Liver (tissue), 3 donors: ENCODE results near the gene SOX6.

Experiments
- CTCF ChIP-seq: fragments of 150-350 bp; IDR thresholded peaks from 2 replicates; pipeline ENCODE4 v1.5.1; 2017; ENCODE audit warnings: improper control_type of control experiment, low read depth, low read length; ENCODE audit not compliant: missing input control
- EGR1 ChIP-seq, 2 donors: IDR thresholded peaks; 2 replicates each; pipeline ENCODE4 v1.6.1; 2016 to 2018; ENCODE audit warnings: antibody characterized with exemption in 2 of 2, low read depth in 2 of 2
- GABPA ChIP-seq, 2 donors: IDR thresholded peaks in 1 of 2; conservative IDR thresholded peaks in 1 of 2; 2 replicates each; pipeline ENCODE4 v1.6.1; 2016; ENCODE audit warnings: antibody characterized with exemption in 2 of 2, mild to moderate bottlenecking in 1 of 2, moderate library complexity in 1 of 2
- JUND ChIP-seq, 2 donors: IDR thresholded peaks; 2 replicates each; pipeline ENCODE4 v1.6.1; 2016; ENCODE audit warnings: antibody characterized with exemption in 2 of 2
- NR2F2 ChIP-seq: IDR thresholded peaks from 2 replicates; pipeline ENCODE4 v1.6.1; 2016; ENCODE audit warnings: antibody characterized with exemption
- RXRA ChIP-seq, 2 donors: IDR thresholded peaks; 2 replicates each; pipeline ENCODE4 v1.6.1; 2017 to 2018; ENCODE audit warnings: antibody characterized with exemption in 2 of 2, mild to moderate bottlenecking in 1 of 2
- SP1 ChIP-seq: IDR thresholded peaks from 2 replicates; pipeline ENCODE4 v1.6.1; 2018; ENCODE audit warnings: antibody characterized with exemption, mild to moderate bottlenecking
- TAF1 ChIP-seq: conservative IDR thresholded peaks from 2 replicates; pipeline ENCODE4 v1.6.1; 2016; ENCODE audit warnings: antibody characterized with exemption, mild to moderate bottlenecking
- YY1 ChIP-seq: IDR thresholded peaks from 2 replicates; pipeline ENCODE4 v1.6.1; 2016; ENCODE audit warnings: antibody characterized with exemption, mild to moderate bottlenecking
- ZBTB33 ChIP-seq: IDR thresholded peaks from 2 replicates; pipeline ENCODE4 v1.6.1; 2016; ENCODE audit warnings: antibody characterized with exemption
- TF ChIP-seq, protein P1 (sequence below): IDR thresholded peaks from 2 replicates; pipeline ENCODE4 v1.6.1; 2016; ENCODE audit warnings: antibody characterized with exemption, mild to moderate bottlenecking
- TF ChIP-seq, protein P2 (sequence below): IDR thresholded peaks from 2 replicates; pipeline ENCODE4 v1.6.1; 2016; ENCODE audit warnings: antibody characterized with exemption
- TF ChIP-seq, protein P3 (sequence below): IDR thresholded peaks from 2 replicates; pipeline ENCODE4 v1.6.1; 2016; ENCODE audit warnings: antibody characterized with exemption
- donor health status: healthy.
- donor health status: healthy.

- TF ChIP-seq CTCF (no peak), JUND (IDR thresholded peaks at IDR 0.05) (no peak), NR2F2 (no peak), ZBTB33 (no peak), TAF1 (no peak), SP1 (no peak), EGR1 (IDR thresholded peaks at IDR 0.05; ENCODE audit: low read depth in 2 of 2) (no peak), GABPA (IDR thresholded peaks at IDR 0.05 in 1 of 2, conservative IDR thresholded peaks at IDR 0.05 in 1 of 2) (no peak), RXRA (IDR thresholded peaks at IDR 0.05) (no peak), YY1 (no peak)
- TF ChIP-seq, protein P1, sequence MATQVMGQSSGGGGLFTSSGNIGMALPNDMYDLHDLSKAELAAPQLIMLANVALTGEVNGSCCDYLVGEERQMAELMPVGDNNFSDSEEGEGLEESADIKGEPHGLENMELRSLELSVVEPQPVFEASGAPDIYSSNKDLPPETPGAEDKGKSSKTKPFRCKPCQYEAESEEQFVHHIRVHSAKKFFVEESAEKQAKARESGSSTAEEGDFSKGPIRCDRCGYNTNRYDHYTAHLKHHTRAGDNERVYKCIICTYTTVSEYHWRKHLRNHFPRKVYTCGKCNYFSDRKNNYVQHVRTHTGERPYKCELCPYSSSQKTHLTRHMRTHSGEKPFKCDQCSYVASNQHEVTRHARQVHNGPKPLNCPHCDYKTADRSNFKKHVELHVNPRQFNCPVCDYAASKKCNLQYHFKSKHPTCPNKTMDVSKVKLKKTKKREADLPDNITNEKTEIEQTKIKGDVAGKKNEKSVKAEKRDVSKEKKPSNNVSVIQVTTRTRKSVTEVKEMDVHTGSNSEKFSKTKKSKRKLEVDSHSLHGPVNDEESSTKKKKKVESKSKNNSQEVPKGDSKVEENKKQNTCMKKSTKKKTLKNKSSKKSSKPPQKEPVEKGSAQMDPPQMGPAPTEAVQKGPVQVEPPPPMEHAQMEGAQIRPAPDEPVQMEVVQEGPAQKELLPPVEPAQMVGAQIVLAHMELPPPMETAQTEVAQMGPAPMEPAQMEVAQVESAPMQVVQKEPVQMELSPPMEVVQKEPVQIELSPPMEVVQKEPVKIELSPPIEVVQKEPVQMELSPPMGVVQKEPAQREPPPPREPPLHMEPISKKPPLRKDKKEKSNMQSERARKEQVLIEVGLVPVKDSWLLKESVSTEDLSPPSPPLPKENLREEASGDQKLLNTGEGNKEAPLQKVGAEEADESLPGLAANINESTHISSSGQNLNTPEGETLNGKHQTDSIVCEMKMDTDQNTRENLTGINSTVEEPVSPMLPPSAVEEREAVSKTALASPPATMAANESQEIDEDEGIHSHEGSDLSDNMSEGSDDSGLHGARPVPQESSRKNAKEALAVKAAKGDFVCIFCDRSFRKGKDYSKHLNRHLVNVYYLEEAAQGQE, result no peak
- TF ChIP-seq, protein P2, sequence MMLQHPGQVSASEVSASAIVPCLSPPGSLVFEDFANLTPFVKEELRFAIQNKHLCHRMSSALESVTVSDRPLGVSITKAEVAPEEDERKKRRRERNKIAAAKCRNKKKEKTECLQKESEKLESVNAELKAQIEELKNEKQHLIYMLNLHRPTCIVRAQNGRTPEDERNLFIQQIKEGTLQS, result no peak
- TF ChIP-seq, protein P3, sequence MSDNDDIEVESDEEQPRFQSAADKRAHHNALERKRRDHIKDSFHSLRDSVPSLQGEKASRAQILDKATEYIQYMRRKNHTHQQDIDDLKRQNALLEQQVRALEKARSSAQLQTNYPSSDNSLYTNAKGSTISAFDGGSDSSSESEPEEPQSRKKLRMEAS, result no peak
Observed at GRCh38 chr11:16361108-16361865, 4.9 kb upstream of the SOX6 start.
